HL-60 (cell line): ENCODE measurements around the gene MAP2K4.

Source experiments
- GABPA ChIP-seq: IDR thresholded peaks from 2 replicates; pipeline ENCODE4 v1.6.1; 2012; ENCODE audit warnings: low read depth
- POLR2AphosphoS5 ChIP-seq: IDR thresholded peaks from 2 replicates; pipeline ENCODE4 v1.6.1; 2012; ENCODE audit warnings: low read depth
- SPI1 ChIP-seq: IDR thresholded peaks from 2 replicates; pipeline ENCODE4 v1.6.1; 2012; ENCODE audit warnings: low read depth, mild to moderate bottlenecking, borderline replicate concordance
- TF ChIP-seq, protein P1 (sequence below): IDR thresholded peaks from one replicate; pipeline ENCODE4 v1.5.1; 2011; ENCODE audit warnings: low read length, control low read depth, inconsistent platforms; ENCODE audit not compliant: insufficient read depth
- TF ChIP-seq, protein P2 (sequence below): IDR thresholded peaks from 2 replicates; pipeline ENCODE4 v1.6.1; 2012; ENCODE audit warnings: low read depth; ENCODE audit not compliant: insufficient replicate concordance

DNA sequence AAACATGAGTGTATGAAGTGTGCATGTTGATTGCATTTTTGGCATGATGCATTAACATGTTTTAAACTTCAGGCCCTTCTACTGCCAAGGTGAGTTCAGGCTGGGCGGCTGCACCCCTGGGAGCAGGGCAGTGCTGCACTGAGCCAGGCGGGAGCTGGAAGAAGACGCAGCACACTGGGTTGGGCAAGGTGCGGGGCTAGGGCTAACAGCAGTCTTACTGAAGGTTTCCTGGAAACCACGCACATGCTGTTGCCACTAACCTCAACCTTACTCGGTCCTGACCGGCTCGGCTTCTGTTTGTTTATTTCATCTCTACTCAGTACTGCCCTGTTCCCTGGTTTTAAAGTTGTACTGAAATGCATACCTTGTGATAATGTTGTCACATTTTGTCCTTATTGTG lies 61.0 kb downstream of the MAP2K4 start:
- TF ChIP-seq, protein P1, sequence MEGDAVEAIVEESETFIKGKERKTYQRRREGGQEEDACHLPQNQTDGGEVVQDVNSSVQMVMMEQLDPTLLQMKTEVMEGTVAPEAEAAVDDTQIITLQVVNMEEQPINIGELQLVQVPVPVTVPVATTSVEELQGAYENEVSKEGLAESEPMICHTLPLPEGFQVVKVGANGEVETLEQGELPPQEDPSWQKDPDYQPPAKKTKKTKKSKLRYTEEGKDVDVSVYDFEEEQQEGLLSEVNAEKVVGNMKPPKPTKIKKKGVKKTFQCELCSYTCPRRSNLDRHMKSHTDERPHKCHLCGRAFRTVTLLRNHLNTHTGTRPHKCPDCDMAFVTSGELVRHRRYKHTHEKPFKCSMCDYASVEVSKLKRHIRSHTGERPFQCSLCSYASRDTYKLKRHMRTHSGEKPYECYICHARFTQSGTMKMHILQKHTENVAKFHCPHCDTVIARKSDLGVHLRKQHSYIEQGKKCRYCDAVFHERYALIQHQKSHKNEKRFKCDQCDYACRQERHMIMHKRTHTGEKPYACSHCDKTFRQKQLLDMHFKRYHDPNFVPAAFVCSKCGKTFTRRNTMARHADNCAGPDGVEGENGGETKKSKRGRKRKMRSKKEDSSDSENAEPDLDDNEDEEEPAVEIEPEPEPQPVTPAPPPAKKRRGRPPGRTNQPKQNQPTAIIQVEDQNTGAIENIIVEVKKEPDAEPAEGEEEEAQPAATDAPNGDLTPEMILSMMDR: no peak
- TF ChIP-seq POLR2AphosphoS5: no peak
- TF ChIP-seq, protein P2, sequence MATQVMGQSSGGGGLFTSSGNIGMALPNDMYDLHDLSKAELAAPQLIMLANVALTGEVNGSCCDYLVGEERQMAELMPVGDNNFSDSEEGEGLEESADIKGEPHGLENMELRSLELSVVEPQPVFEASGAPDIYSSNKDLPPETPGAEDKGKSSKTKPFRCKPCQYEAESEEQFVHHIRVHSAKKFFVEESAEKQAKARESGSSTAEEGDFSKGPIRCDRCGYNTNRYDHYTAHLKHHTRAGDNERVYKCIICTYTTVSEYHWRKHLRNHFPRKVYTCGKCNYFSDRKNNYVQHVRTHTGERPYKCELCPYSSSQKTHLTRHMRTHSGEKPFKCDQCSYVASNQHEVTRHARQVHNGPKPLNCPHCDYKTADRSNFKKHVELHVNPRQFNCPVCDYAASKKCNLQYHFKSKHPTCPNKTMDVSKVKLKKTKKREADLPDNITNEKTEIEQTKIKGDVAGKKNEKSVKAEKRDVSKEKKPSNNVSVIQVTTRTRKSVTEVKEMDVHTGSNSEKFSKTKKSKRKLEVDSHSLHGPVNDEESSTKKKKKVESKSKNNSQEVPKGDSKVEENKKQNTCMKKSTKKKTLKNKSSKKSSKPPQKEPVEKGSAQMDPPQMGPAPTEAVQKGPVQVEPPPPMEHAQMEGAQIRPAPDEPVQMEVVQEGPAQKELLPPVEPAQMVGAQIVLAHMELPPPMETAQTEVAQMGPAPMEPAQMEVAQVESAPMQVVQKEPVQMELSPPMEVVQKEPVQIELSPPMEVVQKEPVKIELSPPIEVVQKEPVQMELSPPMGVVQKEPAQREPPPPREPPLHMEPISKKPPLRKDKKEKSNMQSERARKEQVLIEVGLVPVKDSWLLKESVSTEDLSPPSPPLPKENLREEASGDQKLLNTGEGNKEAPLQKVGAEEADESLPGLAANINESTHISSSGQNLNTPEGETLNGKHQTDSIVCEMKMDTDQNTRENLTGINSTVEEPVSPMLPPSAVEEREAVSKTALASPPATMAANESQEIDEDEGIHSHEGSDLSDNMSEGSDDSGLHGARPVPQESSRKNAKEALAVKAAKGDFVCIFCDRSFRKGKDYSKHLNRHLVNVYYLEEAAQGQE: no peak
- TF ChIP-seq SPI1: no peak
- TF ChIP-seq GABPA: no peak
